Spleen (tissue), 7 donors: ENCODE measurements around the gene TMEM158.

Experiments
- CTCF ChIP-seq, 11 experiments: fragments of 200-600 bp in 7 of 11; fragments of 450-650 bp in 4 of 11; sonication (generic) in 4 of 11; IDR thresholded peaks in 8 of 11; conservative IDR thresholded peaks in 3 of 11; 1 replicate in 7 of 11; 2 replicates in 4 of 11; pipeline versions ENCODE4 v1.4.0 to v1.8.0; 2016 to 2021; ENCODE audit warnings: antibody characterized with exemption in 11 of 11, inconsistent platforms in 4 of 11, mild to moderate bottlenecking in 1 of 11
- POLR2A ChIP-seq, 3 donors: fragments of 450-650 bp; IDR thresholded peaks; one replicate each; pipeline ENCODE4 v1.5.1; 2017; ENCODE audit warnings: antibody characterized with exemption in 3 of 3, mild to moderate bottlenecking in 1 of 3
- donor health status: DM: no; HTN: no; CAD: no; lungs with moderate emphysema.
- donor health status: DM: no; HTN: no; CAD: no.
- donor health status: DM: no; HTN: no; CAD: no.

- TF ChIP-seq POLR2A (IDR thresholded peaks at IDR 0.05) (no peak), CTCF (IDR thresholded peaks at IDR 0.05 in 8 of 11, conservative IDR thresholded peaks at IDR 0.05 in 3 of 11) (no peak)
Observed at GRCh38 chr3:45259133-45259532, 33.0 kb upstream of the TMEM158 start.
